GM21526 (cell line): ENCODE results near the gene PBRM1.

Experiments used
- ATAC-seq: cut with Tn5 transposase; IDR thresholded peaks from one replicate; pipeline ENCODE4 v1.9.1; 2021; ENCODE audit warnings: moderate library complexity; ENCODE audit not compliant: unreplicated experiment, low FRiP score

Gene PBRM1

GRCh38 chr3:52515192-52515591 lies 170.5 kb downstream of the PBRM1 start:
- no peak for ATAC-seq

GRCh38 chr3:52514576-52514975 lies 171.1 kb downstream of the PBRM1 start:
- ATAC-seq, result no peak

GRCh38 chr3:52513281-52513680 lies 172.4 kb downstream of the PBRM1 start:
- no peak for ATAC-seq

- no peak for ATAC-seq
Observed at GRCh38 chr3:52512727-52513126, 173.0 kb downstream of the PBRM1 start.

GRCh38 chr3:52512105-52512504 lies 173.6 kb downstream of the PBRM1 start:
- ATAC-seq, result no peak

- no peak for ATAC-seq
Observed at GRCh38 chr3:52511509-52511908, 174.2 kb downstream of the PBRM1 start.

- ATAC-seq, result no peak
Observed at GRCh38 chr3:52509753-52510328, 175.9 kb downstream of the PBRM1 start.

- no peak for ATAC-seq
Observed at GRCh38 chr3:52507359-52507758, 178.4 kb downstream of the PBRM1 start.

GRCh38 chr3:52506266-52506966 lies 179.3 kb downstream of the PBRM1 start:
- no peak for ATAC-seq

GRCh38 chr3:52504977-52505376 lies 180.7 kb downstream of the PBRM1 start:
- no peak for ATAC-seq

GRCh38 chr3:52503788-52504424 lies 181.8 kb downstream of the PBRM1 start:
- no peak for ATAC-seq

GRCh38 chr3:52502808-52503350 lies 182.8 kb downstream of the PBRM1 start:
- ATAC-seq, result no peak

GRCh38 chr3:52502001-52502400 lies 183.7 kb downstream of the PBRM1 start:
- ATAC-seq, result no peak

GRCh38 chr3:52501046-52501445 lies 184.7 kb downstream of the PBRM1 start:
- ATAC-seq, result no peak

GRCh38 chr3:52498137-52499054 lies 187.3 kb downstream of the PBRM1 start:
- ATAC-seq, result no peak

GRCh38 chr3:52495777-52496602 lies 189.7 kb downstream of the PBRM1 start:
- ATAC-seq, result no peak
